Superior temporal gyrus (tissue), 1 donor: ENCODE measurements around the gene ZCCHC24.
"Not testable (repeated sequence)": the region's sequence is repeated elsewhere in the genome, so short reads cannot be mapped to it uniquely, and the experiment has no call there.

Experiments
- DNase-seq: peaks from one replicate; pipeline ENCODE4 v3.0.0-alpha.2; 2016; ENCODE audit errors: extremely low spot score

ZCCHC24 gene

DNA sequence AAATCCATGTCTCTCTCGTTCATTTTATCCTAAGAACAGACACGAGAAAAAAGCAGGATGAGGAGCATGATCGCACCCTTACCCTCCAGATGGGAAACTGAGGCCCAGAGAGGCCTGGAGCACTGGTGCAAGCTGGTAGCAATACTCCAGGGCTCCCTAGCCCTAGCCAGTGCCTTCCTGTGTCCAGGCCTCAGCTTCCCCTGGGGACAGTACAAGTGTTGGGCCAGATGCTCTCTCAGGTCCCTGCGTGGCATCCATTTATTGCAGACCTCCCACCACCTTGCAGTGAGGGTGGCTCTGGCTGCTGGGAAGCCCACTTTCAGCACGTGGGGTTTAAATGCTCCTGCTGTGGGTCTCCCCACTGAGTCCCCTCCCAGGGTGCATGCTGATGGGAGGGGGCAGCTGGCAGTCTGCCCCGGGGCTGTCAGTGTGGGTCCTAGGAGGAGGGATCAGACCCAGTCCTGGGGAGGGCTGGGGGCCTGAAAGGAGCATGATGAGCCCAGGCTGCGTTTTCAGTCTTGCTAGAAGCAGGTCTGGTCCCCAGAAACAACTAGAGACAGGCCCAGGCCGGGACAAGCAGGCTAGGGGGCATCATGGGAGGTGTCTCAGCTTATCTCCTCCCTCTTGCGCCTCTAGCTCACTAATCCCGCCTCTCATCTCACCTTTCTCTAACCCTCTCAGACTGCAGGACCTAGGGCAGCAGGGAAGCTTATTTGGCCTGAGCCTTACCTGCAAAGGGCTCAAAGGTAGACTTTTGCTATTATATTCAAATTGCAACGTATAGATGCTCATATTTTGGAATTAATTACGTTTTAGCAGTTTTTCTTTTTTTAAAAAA, 98.8 kb downstream of the ZCCHC24 start:
- peak; percentile 28 for DNase-seq

DNA sequence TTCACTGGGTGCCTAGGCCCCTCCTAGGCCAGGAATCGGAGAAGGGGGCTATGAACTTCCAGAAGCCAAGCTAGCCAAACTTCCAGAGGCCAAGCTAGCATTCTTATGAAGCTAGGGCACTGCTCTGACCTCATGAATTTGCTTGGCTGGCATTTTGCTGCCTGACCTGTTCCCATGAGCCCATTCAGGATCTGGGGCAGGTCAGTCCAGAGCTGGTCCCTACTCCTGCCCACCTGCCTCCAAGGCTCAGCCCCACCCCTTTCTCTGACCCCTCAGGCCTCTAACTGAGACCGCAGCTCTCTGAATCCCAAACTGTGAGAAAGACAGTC, 99.4 kb downstream of the ZCCHC24 start:
- DNase-seq, result no peak

DNA sequence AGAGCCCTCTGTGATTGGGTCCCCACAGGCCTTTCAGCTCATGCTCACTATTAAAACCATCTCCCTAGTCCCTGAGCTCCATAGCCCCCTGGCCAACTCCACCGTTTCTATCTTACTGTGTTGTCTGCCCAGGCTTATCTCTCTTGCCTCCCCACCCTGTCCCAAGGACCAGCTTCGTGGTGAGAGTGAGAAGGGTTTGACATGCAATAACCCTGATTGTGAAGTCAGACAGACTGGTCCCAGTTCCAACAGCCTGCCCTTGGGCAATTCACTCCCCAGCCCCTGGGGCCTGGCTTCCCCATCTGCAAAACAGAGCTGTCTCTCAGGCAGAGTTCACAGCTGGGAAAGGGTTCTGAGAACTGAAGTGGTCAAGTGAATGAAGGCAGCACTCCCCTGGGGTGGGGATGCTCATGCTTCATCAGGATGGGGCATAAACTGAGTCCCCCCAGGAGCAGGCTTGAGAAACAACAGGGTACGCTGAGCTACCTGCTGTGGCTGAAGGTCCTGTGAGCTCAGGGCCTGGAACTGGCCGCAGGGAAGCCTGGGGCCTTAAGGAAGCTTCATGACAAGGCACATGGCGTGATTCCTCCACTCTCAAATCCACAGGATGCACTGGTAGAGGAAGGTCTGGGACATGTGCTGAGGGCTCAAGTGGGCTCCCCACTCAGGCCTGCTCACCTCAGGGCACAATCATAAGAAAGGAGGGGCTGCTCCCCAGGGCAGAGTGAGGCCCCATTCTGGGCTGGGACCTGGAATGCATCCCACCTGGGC, 100.0 kb downstream of the ZCCHC24 start:
- DNase-seq, result no peak

DNA sequence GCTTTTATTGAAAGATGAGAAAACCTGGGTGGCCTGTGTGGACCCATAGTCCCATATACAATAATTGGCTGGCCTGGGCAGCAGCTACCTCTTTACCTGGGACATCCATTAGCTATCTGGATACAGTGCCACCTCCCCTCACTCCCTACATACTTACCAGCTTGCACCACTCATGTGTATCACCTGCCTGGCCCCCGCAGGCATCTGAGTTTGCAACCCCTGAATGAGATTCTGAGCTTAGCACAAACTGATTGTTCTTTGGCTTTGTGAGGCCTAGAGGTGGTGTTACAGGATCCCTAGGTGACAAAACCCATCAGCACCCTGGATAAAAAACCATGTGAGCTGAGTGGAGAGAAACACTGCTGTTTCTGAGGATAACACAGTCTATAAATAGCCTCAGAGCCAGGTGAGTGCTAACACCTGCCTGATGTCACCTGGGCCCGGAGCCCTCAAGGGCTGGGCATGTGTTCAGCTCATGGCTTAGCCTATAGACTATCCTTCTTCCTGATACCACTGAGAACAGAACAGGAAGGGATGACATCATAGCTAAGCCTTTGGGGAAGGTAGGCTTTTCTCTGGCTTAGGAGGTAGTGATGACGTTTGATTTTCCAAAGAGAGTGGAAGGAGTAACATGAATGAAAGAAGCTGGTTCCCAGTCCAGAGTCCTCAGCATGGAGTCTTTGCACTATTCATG, 100.8 kb downstream of the ZCCHC24 start:
- no peak for DNase-seq

DNA sequence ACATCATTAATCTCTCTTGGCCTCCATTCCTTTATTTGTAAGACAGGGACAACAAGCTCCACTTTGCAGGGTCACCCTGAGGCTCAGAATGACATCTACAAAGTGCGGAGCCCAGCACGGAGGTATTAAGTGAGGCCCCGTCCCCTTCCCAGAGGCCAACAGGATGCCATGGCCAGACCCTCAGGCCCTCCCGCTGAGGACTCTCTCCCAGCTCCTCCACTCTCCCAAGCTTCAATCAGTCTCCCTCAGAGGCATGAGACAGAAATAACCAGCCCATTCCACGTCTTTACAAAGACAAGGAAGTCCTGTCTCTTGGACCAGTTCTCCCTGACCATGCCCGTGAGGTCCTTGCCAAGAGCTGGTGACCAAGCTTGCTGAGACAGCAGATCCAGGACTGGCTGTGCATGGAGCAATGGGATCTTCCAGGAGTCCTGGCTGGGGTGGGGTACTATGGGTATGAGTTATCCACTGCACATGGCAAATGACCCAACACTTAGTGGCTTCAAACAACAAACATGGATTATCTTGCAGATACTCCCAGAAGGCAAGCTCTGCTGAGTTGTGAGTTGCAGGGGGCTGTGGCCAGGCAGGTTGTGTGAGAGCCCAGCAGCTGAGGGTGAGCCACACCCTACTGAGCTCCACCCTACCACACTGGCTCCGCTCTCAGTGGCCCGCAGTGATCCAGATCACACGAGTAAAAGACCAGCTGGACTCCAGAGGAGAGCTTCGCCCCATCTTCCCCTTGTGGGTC, 102.4 kb downstream of the ZCCHC24 start:
- no peak for DNase-seq

DNA sequence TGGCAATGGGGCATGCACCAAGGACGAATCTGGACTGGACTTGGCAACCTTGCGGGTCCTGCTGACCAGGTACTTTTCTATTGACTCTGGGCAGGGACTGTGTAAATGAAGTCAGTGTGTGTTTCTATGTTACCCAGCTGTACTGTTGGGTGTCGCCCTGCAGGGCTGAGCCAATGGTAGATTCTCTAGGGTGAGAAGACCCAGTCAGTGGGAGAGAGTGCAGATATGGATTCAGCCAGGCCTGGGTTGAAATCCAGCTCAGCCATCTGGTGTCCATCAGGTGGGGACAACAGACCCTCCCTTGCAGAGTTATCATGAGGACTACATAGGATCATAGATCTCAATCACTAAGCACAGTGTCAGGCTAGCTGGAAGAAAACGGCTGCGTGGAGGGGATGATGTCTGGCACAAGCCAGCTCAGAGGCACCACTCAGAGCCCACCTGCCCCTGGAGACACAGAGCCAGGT, 103.1 kb downstream of the ZCCHC24 start:
- no peak for DNase-seq

DNA sequence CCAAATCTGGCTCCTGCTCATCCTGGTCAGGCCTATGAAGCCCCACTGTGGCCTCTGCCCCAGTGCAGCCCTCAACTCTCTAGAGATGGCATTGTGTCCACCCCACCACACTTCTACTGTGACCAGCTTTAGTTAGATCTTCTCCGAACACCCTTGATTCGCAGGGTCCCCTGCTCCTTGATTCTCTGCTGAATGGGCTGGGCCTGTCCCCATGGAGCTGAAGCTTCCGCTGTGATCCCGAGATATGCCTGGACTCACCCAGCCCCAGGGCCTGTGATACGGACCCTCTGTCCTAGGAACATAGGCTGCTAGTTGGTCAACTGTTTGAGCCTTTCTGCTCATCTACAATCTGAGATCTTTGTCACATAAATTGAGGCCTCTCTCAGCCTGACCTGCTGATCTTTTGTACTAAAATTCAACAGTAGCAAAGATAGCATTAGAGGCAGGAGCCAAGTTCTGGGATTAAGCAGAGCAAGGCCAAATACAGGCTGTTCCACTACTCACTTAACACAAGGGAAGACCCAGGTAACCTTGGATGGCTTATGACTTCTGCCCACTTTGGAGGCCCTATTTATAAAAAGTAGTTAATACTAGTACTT, 104.7 kb downstream of the ZCCHC24 start:
- DNase-seq, result no peak

DNA sequence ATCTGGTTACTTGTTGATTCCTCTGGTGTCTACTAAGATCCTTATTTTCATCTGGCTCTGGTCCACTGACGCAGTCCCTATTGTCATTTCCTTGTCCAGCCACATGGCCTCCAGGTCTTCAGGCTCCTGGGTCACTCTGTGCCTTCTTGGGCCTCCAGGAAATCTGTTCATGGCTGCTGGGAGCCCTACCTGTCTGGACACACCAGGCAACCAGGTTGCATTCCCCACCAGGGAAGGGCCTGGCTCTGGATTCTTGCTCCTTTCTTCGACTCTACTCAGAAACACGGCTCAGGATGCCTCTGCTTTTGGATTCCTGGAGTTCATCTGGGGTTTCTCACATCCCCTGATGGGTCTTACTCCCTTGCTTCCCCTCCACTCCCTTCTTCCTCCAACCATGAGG, 106.2 kb downstream of the ZCCHC24 start:
- DNase-seq, result no peak

DNA sequence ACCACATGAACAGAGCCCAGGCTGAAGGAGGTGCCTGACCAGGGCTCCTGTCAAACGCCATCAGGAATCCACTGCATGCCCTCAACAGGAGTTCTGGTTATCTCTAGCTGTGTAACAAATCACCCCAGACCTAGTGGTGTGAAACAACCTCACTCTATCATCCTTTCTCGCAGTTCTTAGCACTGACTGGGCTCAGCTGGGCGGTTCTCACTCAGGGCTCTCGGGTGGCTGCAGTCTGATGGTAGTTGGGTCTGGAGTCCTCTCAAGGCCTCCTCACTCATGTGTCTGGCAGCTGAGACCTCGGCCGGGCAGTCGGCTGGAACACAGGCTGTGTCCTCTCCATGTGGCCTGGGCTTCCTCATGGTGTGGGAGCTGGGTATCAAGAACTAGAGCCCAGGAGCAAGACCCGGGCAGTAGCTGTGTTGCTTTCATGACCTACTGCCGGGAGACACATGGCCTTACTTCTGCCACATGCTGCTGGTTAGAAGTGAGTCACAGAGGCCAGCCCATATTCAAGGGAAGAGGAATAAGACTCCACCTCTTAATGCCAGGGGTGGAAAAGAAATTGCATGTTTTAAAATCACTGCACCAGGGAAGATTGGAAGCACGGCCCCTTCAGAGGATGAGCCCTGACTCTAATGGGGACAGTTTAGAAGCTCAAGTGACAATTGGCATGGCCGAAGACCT, 107.5 kb downstream of the ZCCHC24 start:
- not testable (repeated sequence) for DNase-seq

DNA sequence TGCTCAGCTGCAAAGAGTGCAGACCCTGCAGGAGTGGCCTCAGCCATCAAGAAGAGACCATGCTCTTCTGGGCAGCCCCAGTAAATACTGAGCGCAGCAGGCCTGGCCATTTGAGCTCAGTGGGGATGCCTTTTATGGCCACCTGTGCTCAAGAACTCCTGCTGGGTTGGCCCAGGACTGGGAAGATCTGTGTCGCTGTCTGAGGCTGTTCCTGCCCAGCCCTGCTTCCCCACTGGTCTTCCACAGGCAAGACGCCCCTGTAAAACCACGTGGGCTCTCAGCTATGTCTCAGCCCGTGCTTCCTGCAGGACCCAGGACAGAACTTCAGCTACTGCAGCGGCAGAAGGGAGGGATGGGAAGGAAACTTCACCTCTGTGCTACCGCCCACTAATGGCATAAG, 108.7 kb downstream of the ZCCHC24 start:
- DNase-seq, result no peak

DNA sequence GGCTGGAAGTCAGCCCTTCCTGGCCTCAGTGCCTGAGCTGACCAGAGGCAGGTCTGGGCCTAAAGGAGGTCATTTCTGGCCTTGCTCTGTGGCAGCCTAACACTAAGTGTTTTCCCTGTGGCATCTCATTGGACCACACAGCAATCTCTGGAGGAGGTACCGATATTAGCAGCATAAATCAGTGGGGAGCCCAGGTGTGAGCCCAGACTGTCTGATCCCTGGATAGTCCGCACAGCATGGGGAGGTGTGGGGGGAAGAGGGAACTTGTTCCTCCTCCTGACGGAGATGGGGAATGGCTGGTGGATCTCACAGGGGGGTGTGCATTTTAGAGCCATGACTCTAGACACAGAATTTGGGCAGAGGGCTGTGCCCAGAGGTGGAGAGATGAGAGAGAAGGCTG, 109.1 kb downstream of the ZCCHC24 start:
- no peak for DNase-seq

DNA sequence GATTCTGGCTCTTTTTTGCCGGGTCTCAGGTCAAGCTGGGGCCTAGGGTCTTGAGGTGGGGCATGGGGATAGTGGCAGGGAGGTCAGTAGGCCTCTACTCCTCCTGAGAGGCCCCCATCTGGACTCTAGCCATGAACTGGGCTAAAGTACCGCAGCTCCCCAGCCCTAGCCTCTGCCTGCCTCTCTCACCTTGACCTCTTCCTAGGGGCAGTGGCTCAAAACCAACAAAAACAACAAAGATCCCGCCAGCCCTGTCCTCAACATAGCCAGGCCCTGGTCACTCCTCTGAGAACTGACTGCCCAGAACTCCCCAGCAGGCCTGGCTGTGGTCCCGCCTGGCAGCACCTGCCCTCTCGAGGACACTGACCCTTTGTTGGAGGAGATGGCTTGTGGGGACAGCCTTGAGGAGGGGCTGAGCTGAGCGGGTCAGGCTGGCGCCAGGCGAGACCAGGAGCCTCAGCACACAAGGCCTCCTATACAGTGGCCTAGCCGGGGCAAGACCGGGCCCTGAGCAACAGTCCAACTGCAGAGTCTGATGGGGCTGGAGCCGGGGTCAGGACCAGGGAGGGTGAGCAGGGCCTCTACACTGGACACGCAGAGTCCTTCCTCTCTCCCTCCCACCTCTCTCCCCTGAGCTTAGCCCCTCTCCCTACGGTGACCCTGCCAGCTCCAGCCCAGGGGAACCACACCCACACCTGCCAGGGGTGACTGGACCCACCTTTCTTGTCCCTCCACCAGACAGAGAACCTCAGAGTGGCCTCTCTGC, 109.8 kb downstream of the ZCCHC24 start:
- peak; percentile 96 for DNase-seq

DNA sequence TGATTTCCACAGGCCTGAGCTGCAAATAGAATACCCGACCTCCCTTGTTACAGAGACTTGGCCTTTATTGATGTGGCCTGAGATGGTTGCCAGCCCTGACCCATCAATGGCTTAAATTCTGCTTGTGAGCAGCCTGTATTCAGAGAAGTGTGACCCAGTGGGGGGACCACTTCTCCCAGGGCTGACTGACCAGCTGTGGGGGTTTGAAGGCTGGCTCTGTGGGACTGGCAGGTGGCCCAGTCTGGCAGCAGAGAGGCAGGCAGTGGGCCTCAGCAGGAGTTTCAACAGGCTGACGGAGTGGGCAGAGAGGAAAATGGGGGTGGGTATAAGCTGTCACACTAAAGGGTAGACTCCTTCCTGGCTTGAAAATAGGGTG, 110.3 kb downstream of the ZCCHC24 start:
- DNase-seq, result peak; percentile 85

DNA sequence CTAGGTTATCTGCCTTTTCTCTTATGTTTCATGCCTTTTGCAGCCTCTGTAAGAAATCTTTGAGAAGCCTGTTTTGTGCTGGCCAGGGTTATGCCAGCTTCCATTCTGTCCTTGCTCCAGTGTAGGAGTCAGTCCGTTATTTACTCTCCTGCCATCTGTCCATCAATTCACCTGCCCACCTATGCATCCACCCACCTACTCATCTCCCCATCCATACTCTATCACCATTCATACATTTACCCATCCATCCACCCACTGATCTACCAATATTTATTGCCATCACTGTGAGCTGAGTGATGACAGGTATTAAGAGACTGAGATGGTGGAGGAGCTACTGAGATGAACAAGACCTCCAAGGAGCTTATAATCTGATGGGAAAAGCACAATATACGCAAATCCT, 110.9 kb downstream of the ZCCHC24 start:
- DNase-seq, result no peak

DNA sequence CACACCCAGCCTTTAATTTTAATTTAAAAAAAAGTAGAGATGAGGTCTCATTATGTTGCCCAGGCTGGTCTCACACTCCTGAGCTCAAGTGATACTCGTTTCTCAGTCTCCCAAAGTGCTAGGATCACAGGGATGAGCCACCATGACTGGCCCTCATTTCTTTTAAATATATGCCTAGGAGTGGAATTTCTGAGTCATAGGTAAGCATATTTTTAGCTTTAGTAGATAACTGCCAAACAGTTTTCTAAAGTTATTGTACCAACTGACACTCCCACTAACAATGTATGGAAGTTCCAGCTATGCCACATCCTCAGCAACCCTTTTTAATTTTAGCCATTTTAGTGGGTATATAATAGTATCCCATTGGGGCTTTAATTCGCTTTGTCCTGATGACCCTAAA, 111.9 kb downstream of the ZCCHC24 start:
- DNase-seq, result no peak

DNA sequence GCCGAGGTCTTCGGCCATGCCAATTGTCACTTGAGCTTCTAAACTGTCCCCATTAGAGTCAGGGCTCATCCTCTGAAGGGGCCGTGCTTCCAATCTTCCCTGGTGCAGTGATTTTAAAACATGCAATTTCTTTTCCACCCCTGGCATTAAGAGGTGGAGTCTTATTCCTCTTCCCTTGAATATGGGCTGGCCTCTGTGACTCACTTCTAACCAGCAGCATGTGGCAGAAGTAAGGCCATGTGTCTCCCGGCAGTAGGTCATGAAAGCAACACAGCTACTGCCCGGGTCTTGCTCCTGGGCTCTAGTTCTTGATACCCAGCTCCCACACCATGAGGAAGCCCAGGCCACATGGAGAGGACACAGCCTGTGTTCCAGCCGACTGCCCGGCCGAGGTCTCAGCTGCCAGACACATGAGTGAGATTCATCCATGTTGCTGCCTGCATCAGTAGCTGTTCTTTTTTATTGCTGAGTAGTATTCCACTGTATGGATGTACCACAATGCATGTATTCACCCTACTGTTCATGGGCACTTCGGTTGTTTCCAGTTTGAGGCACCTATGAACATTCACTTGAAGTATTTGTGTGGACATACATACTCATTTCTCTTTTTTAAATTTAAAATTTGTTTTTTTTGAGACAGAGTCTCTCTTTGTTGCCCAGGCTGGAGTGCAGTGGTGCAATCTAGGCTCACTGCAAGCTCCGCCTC, 112.7 kb downstream of the ZCCHC24 start:
- not testable (repeated sequence) for DNase-seq
